ENCODE data around the gene PHETA2.
"Not testable (repeated sequence)": the region's sequence is repeated elsewhere in the genome, so short reads cannot be mapped to it uniquely, and the experiment has no call there.

The PHETA2 gene

GRCh38 chr22:42101199-42101598, 27.2 kb downstream of the PHETA2 start:
- no peak for DNase-seq (ENCODE audit: low read depth in 4 of 4, low spot score in 1 of 4)

- DNase-seq (ENCODE audit: low read depth in 4 of 4, low spot score in 1 of 4), result not testable (repeated sequence)
Measured at GRCh38 chr22:42104332-42104860, 30.3 kb downstream of the PHETA2 start.

- DNase-seq (ENCODE audit: low read depth in 4 of 4, low spot score in 1 of 4), result no peak
Measured at GRCh38 chr22:42108848-42109247, 34.8 kb downstream of the PHETA2 start.

- DNase-seq (ENCODE audit: low read depth in 4 of 4, low spot score in 1 of 4), result no peak
Measured at GRCh38 chr22:42111798-42112197, 37.8 kb downstream of the PHETA2 start.

GRCh38 chr22:42112793-42113192, 38.7 kb downstream of the PHETA2 start:
- not testable (repeated sequence) for DNase-seq (ENCODE audit: low read depth in 4 of 4, low spot score in 1 of 4)

GRCh38 chr22:42114721-42115120, 40.7 kb downstream of the PHETA2 start:
- DNase-seq (ENCODE audit: low read depth in 4 of 4, low spot score in 1 of 4), result no peak

- DNase-seq (ENCODE audit: low read depth in 4 of 4, low spot score in 1 of 4), result not testable (repeated sequence)
Measured at GRCh38 chr22:42115420-42115830, 41.4 kb downstream of the PHETA2 start.

GRCh38 chr22:42116848-42117424, 42.9 kb downstream of the PHETA2 start:
- DNase-seq (ENCODE audit: low read depth in 4 of 4, low spot score in 1 of 4), result no peak

- not testable (repeated sequence) for DNase-seq (ENCODE audit: low read depth in 4 of 4, low spot score in 1 of 4)
Measured at GRCh38 chr22:42120231-42121021, 46.4 kb downstream of the PHETA2 start.

GRCh38 chr22:42123529-42123928, 49.5 kb downstream of the PHETA2 start:
- DNase-seq (ENCODE audit: low read depth in 4 of 4, low spot score in 1 of 4), result not testable (repeated sequence)

- DNase-seq (ENCODE audit: low read depth in 4 of 4, low spot score in 1 of 4), result no peak
Measured at GRCh38 chr22:42127606-42128005, 53.6 kb downstream of the PHETA2 start.

- DNase-seq (ENCODE audit: low read depth in 4 of 4, low spot score in 1 of 4), result not testable (repeated sequence)
Measured at GRCh38 chr22:42128007-42128406, 54.0 kb downstream of the PHETA2 start.
